CD4-positive, alpha-beta T cell treated with Interleukin-17A for 4 hours (primary cell): ENCODE results near the gene SPP1.

Experiments
- DNase-seq: peaks from one replicate; pipeline ENCODE4 v3.0.0-alpha.2; 2020; ENCODE audit warnings: mixed read lengths

The SPP1 gene

GRCh38 chr4:87956501-87956900 lies 19.0 kb upstream of the SPP1 start:
- no peak for DNase-seq

- no peak for DNase-seq
These were observed 18.5 kb upstream of the SPP1 start for GRCh38 chr4:87957061-87957460.

DNA sequence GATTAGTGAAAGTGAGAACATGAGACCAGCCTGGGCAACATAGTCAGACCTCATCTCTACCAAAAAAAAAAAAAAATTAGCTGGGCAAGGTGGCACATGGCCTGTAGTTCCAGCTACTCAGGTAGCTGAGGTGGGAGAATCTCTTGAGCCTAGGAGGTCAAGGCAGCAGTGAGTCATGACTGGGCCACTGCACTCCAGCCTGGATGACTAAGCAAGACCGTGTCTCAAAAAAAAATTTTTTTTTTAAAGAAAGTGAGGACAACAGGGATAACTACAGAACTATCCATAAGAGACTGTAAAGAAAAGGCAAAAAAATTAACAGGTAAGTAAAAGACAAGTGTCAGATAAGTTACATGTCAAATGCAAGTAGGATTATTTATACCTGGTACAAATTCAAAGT lies 13.5 kb upstream of the SPP1 start:
- no peak for DNase-seq

GRCh38 chr4:87962398-87963146 lies 12.9 kb upstream of the SPP1 start:
- no peak for DNase-seq

DNA sequence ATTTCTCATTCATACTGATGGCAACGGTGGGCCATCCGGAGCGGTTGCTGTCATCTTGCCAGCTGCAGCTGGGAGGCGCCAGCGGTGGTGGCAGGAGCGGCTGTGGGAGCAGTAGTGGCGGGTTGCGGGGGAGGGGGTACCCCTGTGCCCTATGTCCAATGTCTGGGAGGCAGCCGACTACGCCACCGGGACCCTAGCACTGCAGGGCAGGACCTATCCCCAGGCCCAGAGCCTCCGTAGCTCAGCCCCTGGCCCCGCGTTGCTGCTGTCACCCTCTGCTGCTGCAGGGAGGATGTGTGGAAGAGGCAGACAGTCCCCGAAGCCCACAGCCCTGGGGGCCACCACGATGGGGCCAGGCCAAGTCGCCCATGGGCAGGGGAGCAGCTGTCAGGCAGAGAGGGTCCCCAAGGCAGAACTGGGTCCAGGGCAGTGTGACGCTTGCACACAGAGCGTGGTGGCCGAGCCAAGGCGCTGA lies 10.0 kb upstream of the SPP1 start:
- DNase-seq = no peak

DNA sequence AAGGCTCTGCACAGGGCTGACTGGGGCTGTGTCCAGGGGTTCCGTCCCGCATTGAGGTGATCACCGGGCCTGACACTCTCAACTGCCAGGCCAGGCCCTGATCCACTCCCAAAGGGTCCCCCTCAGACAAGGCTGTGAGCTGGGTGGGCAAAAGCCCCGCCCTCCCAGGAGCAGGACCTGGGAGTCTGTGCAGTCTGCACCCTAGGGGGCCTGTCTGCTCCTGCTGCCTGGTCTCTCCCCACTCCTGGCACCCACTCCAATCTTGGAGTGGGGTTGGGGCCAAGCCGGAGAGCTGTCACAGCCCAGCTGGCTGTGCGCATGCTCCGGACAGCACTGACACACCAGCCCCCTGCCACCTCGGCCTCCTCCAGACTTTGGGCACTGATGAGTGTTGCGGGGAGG lies 9.4 kb upstream of the SPP1 start:
- DNase-seq = no peak

DNA sequence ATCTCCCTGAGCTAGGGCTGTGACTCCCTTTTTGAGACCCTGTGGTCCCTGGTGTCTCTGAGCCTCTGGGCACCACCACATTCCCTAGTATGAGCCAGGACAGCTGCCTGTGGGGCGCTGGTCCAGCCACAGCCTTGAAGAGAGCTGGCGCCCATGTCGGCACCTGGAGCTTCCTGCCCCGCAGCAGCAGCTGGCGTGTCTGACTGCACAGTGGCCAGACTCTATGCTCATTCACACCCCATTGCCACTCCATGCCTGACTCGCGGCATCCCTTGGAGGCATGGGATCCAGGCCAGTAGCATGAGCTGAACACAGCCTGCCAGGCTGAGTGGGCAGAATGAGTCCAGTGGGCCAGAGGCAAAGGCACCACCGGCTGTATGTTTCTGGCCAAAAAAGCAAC lies 8.3 kb upstream of the SPP1 start:
- DNase-seq = no peak

GRCh38 chr4:87970121-87970520 lies 5.4 kb upstream of the SPP1 start:
- DNase-seq = no peak

GRCh38 chr4:87971866-87972265 lies 3.6 kb upstream of the SPP1 start:
- no peak for DNase-seq

GRCh38 chr4:87973283-87974169 lies 2.0 kb upstream of the SPP1 start:
- DNase-seq = peak; percentile 33

DNA sequence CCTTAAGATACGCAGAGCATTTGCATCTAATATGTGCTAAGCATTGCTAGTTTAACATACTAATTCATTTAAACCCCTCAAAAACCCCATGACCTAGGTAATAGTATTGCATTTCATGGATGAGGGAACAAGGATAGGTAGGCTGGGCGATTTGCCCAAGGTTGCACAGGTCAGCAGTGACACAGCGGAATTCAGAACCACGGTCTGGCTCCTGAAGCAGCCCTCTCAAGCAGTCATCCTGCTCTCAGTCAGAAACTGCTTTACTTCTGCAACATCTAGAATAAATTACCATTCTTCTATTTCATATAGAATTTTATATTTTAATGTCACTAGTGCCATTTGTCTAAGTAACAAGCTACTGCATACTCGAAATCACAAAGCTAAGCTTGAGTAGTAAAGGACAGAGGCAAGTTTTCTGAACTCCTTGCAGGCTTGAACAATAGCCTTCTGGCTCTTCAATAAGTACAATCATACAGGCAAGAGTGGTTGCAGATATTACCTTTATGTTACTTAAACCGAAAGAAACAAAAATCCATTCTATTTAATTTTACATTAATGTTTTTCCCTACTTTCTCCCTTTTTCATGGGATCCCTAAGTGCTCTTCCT lies 555 bp upstream of the SPP1 start:
- DNase-seq = no peak

GRCh38 chr4:87977521-87978278 lies 2.2 kb downstream of the SPP1 start:
- DNase-seq = no peak

DNA sequence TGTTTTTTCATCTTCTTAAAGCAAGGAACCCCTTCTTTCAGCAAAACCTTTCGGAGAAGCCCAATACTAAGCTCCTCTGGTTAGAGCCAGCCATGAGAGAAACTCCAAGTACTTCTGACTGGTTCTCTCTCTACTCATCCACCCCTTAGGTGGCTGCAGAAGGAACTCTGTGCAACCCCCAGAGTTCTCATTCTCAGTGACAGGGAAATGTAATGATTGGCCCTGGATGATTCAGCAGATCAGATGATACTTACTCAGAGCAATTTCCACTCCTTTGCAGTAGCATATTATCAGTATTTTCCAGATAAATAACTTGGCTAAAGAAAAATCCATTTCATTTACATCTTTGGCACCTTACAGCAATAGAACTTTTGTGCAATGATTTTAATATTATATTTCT lies 3.2 kb downstream of the SPP1 start:
- no peak for DNase-seq

GRCh38 chr4:87979810-87980209 lies 4.3 kb downstream of the SPP1 start:
- no peak for DNase-seq

DNA sequence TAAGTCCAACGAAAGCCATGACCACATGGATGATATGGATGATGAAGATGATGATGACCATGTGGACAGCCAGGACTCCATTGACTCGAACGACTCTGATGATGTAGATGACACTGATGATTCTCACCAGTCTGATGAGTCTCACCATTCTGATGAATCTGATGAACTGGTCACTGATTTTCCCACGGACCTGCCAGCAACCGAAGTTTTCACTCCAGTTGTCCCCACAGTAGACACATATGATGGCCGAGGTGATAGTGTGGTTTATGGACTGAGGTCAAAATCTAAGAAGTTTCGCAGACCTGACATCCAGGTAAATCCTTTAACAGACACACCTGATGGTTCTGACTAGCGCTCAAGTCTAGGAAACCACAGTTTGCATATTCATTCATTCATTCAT lies 6.0 kb downstream of the SPP1 start:
- DNase-seq = no peak

- no peak for DNase-seq
These were observed 6.5 kb downstream of the SPP1 start for GRCh38 chr4:87982036-87982435.

- no peak for DNase-seq
These were observed 7.0 kb downstream of the SPP1 start for GRCh38 chr4:87982446-87983010.

- no peak for DNase-seq
These were observed 8.5 kb downstream of the SPP1 start for GRCh38 chr4:87983996-87984395.

DNA sequence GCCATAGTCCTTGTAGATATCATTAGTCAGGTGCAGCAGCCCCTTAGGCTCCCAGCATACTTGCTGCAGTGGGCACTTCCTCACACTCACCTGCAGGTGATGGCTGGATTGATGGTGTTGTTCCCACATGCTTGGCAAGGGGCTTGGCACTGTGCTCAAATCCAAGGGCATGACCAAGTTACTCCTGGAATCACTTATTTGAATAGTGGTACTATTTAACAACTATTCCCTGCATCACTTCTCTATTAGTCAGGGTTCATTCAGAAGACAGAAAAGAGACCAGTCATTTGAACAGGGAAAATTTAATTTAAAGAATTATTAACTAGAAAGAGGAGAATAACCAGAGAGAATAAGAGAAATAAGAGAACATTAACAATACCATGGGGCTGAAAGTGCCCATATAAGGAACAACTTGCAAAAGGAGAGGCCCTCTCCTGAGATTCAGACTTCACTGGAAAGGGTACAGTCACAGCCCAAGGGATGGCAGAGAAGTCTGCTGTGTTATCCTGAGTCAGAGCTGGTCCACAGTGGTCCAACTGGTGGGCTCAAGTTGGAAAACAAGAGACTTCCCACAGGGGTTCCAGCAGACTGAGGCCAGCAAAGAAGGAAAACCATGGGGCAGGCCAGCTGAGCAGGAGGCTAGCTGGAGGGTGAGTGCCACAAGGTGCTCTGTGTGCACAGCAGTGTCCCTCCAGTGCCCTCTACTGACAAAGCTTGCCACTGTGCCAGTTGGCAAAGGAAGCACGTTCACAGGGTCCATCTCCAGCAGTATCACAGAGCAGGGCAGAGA lies 9.8 kb downstream of the SPP1 start:
- DNase-seq = peak; percentile 33

DNA sequence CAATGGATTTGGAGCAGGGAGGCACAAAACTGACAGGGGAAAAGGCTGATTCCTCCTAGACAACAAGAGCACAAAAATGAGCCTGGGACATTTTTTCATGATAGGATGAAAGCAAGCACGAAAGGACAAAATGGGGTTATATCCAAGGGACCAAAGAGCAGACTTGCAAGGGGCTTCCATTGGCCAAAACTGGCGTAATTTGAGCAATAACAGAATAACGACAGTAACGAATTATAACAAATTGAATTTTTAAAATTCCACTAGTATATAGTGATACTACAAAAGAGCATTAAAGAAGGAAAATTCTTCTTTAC lies 10.3 kb downstream of the SPP1 start:
- no peak for DNase-seq

DNA sequence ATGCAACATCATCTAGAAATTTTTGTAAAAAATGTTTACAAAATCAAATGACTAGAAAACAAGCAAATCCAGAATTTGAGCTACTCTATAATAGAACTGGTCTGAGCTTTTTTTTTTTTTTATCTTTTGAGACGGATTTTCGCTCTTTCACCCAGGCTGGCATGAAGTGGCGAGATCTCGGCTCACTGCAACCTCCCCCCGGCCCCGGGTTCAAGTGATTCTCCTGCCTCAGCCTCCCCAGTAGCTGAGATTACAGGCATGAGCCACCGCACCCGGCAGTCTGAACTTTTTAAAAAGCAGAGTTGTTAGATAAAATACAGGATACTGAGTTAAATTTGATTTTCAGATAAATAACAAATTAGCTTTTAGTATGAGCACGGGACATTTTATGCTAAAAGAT lies 11.0 kb downstream of the SPP1 start:
- no peak for DNase-seq

DNA sequence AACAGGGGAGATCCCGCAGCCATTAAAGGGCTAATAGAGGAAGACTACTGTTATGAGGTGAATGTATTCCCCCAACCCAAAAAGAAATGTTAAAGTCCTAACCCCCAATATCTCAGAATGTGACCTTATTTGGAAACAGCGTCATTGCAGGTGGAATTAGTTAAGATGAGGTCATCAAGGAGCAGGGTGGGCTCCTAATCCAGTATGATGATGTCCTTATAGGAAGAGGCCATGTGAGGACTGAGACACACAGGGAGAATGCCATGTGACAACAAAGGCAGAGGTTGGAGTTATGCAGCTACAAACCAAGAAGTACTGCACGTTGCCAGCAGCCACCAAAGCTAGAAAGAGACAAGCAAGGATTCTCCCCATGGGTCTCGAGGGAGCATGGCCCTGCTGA lies 14.3 kb downstream of the SPP1 start:
- no peak for DNase-seq
